Measurements from ENCODE around the gene KRT82. TPM values are rescaled to one million over a fixed set of nuclear protein-coding genes. Genes with fewer than 3 reads are reported as not detected.
"Not testable (repeated sequence)": the region's sequence is repeated elsewhere in the genome, so short reads cannot be mapped to it uniquely, and the experiment has no call there.

The KRT82 gene
- total RNA-seq (2014; rRNA removed; shearing (Covaris generic)) = not detected in 2 replicates
- not detected in 2 replicates for polyA plus RNA-seq (2014; cell fraction: nucleus; rRNA removed)

DNA sequence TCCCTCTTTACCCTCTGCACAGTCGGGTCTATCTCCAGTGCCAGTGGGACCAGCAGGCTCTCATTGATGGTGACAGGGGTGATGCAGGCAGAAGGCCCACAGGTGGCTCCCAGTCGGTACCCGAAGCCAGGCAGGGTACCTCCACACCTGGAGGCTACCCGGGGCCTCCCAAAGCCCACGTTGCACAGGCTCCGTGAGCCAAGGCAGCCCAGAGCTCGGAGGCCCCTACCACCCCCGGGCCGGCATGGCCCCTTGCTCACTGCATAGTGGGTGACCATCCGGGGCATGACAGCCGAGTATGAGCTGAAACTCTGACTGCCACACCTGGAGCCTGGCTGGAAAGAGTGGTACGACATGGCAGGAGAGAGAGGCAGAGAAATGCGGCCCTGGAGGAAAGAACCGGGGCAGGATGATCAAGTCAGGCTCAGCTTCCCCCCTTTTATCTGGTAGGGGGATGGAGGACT is at the start of gene KRT82:
Gene KRT82, minus strand, starts transcription at position 414 of the 464 bp plus-strand sequence. Its CDS starts 58 bp downstream, at position 356.
- no peak for DNase-seq (ENCODE audit: extremely low read depth, low read depth)

GRCh38 chr12:52455821-52456220 is 49.7 kb upstream of the KRT82 start:
- DNase-seq (ENCODE audit: extremely low read depth, low read depth) = peak; percentile 36

- no peak for DNase-seq (ENCODE audit: extremely low read depth, low read depth)
Observed at GRCh38 chr12:52454411-52455201, 48.5 kb upstream of the KRT82 start.

GRCh38 chr12:52452101-52452500 is 46.0 kb upstream of the KRT82 start, which contains the start of gene KRT6B:
TSS of gene KRT6B (minus strand) at chr12:52452146. CDS start at chr12:52452078, 68 bp downstream.
- no peak for DNase-seq (ENCODE audit: extremely low read depth, low read depth)

- no peak for DNase-seq (ENCODE audit: extremely low read depth, low read depth)
Observed at GRCh38 chr12:52448228-52448627, 42.1 kb upstream of the KRT82 start.

- DNase-seq (ENCODE audit: extremely low read depth, low read depth) = not testable (repeated sequence)
Observed at GRCh38 chr12:52447196-52447595, 41.1 kb upstream of the KRT82 start.

DNA sequence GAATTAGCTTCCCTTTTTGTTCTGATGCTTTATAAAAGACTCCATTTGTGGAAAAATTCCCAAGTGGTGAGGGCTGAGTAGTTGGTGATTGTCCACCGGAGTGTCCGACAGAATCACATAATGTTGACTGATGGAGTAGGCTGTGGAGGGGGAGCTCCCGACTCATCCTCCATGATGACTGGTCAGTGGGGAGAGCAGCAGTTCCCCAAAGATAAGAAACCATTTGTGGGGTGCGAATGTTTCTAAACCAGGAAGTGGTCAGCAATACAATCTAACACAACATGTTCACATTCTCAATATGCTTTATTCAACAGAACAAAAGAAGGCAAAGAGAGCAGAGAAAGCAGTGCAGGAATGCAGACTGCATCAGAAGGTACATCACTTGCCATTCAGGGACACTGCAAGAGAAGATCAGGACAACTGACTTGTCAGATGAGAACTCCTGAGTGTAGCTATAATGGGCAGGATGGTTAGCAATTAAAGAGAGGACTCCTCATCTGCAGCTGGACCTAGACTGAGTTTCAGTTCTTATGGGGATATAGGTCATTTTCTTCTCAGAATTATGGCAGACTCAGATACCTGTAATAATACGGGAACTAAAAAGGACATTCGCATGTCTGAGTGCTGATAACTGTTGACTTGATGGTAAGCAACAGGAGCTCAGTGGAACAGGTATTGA is 40.4 kb upstream of the KRT82 start:
- DNase-seq (ENCODE audit: extremely low read depth, low read depth) = no peak

DNA sequence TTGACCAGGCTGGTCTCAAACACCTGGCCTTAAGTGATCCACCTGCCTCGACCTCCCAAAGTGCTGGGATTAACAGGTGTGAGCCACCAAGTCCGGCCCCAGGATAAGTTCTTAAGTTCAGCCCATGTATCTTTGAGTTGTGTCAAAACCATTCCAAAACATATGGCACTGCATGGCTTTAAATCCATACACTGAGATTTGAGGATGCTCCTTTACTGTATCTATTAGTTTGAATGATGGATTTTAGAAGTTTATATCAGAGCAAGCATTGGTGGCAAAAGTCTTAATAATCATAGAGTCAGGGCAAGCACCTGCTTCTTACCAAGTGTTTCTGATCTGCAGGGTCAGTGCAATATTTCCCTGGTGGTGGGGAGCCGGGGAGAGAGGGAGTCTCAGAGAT is 39.7 kb upstream of the KRT82 start:
- no peak for DNase-seq (ENCODE audit: extremely low read depth, low read depth)

- DNase-seq (ENCODE audit: extremely low read depth, low read depth) = no peak
Observed at GRCh38 chr12:52444647-52445595, 38.8 kb upstream of the KRT82 start.

GRCh38 chr12:52443966-52444365 is 37.8 kb upstream of the KRT82 start:
- DNase-seq (ENCODE audit: extremely low read depth, low read depth) = no peak

GRCh38 chr12:52442600-52443061 is 36.5 kb upstream of the KRT82 start:
- no peak for DNase-seq (ENCODE audit: extremely low read depth, low read depth)

DNA sequence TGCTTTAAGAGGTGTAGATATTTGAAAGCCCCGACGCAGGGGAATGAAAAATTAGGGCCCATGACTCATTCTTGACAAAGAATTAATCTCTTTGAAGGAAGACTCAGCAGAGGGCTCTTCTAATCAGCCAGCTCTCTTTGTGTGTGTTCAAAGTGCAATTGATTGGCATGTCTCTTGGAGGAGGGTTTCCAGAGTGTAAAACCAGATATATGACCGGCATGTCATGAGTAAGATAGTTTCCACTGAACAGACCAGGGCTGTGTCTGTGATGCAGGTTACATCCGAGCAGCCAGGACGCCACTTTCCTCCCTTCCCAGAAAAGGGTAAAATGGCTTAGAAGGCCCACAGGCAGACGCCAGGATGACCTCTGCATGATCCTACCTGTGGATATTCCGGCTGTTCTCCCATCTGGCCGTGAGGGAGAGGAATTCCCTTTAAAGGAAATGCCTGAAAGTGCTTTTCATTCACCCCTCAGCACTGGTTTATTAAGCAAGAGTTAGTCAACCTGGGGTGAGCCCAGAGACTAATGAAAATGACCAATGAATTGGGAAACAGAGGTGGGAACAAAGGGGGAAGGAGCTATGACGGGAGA is 35.3 kb upstream of the KRT82 start:
- DNase-seq (ENCODE audit: extremely low read depth, low read depth) = no peak

DNA sequence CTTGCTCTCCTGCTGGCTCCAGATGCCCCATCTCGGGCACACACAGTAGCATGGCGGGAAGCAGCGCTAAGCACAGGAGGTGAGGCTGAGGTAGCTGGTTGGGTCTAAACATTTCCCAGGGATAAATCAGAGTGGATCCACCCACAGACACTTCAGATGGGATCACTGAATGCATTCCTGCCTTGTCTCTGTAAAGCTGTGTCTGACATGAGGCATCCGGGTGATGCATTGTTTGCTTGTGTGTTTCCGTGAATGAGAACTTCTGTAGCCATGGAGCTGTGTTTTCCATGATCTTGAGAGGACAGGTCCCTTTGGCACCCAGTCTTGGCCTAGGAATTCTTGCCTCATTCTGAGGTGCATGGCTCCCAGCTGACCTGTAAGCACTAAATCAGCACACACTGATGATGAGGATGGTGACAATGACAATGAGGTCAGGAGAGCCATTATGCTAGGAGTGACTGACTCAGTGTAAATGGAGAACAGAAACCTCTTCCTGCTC is 34.7 kb upstream of the KRT82 start:
- DNase-seq (ENCODE audit: extremely low read depth, low read depth) = no peak

DNA sequence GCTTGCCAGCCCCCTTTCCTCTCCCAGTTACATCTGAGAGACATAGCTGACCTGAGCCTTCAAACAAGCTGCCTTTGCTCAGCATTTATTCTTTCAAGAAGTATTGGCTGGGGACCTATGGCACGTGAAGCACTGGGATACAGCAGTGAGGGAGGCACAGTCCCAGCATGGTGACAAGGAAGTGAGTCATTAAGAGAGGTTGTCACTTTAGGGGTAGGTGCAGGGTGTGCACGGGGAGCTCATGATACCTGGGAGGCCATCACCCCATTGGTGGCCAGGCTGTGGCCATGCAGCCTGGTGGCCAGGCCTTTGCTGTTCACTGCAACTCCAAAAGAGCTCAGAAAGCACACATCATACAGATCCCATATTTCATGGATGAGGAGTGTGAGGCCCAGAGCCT is 33.7 kb upstream of the KRT82 start:
- no peak for DNase-seq (ENCODE audit: extremely low read depth, low read depth)

GRCh38 chr12:52439420-52439819 is 33.3 kb upstream of the KRT82 start:
- DNase-seq (ENCODE audit: extremely low read depth, low read depth) = no peak

GRCh38 chr12:52438305-52439301 is 32.5 kb upstream of the KRT82 start:
- no peak for DNase-seq (ENCODE audit: extremely low read depth, low read depth)

DNA sequence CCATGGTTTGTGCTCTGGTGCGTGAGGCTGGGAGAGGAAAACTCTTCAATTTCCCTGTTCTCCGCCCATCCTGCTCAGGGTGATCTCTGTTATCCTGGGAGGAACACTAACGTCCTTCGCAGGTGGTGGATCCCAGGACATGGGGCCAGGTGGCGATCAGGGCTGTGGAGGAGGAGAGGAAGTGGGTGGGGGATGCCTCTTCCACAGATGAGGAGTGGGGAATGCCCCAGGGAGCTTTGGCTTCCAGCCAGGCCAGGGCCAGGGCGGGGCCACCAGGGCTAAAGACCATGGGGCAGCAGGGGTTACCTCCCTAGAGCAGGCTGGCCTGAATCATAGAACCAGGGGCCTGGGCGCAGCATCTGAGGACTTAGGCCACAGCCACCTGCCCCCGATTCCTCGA is 31.4 kb upstream of the KRT82 start:
- no peak for DNase-seq (ENCODE audit: extremely low read depth, low read depth)

DNA sequence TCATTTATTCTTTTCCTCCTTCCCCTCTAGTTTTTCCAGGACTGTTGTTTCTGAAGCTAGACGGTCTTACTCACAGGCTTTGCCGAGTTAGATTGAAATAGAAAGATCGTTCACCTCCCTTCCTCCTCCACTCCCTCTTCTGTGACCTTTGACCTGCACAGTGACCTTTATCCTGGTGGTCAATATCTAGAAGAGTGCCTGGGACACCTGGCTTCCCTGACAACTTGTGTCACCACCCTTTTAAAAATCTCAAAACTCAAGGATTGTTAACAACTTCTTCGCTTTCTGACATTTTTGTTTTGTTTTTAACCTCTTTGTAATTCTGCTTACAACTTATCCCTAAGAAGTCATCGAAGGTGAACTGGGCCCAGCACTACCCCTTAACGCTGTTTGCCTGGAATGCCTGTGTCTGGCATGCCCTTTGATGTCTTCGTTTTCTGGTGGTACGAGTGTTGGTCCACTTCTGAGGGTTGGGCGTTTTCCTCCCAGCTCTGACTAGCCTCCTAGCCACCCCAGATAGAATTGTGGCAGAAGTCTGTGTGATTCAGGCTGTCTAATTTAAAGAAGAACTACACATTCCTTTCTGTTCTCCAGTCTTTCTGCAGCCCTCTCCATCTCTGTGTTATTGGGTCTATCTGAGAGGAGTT is 30.8 kb upstream of the KRT82 start:
- DNase-seq (ENCODE audit: extremely low read depth, low read depth) = no peak

Measured in NCI-H460 (cell line).